ENCODE results near the gene CHST8. TPM values are rescaled to one million over a fixed set of nuclear protein-coding genes. Genes with fewer than 3 reads are reported as not detected.
A peak's percentile ranks its signal among the peaks of the same experiment; 100 is the strongest.

CHST8 gene
- polyA plus RNA-seq, 3 donors = not detected

DNA sequence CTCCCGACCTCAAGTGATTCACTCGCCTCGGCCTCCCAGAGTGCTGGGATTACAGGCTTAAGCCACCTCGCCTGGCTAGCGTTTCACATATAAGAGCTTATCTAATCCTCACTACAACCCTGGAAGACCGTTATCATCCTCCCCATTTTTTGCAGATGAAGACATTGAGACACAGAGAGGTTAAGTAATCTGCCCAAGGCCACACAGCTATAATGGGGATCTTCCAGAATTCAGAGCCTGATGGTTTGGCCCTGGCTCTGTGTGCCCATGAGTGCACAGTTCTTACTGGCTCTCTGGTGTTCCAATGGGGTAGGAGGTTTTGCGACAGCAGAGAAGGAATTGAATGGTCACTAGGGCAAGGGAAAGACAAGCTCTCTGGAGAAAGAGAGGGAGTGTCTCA lies 158.1 kb downstream of the CHST8 start:
- Mint-ChIP-seq H3K36me3 (no peaks in the 10 kb centered on the region), H3K9me3 (peaks cover 0 to 5% (median 3%) of the 10 kb centered on the region in 7 donors), H3K4me1 (peaks cover 3% of the 10 kb centered on the region), H3K27me3 (ENCODE audit: low read depth in 3 of 3) (peaks cover 17 to 29% (median 19%) of the 10 kb centered on the region in 3 donors), H3K4me3 (no peak overlapping the region), H3K27ac (no peak overlapping the region)
- no peak overlapping the region for H3K4me3 ChIP-seq (replicated peaks in 1 of 3; ENCODE audit: low read depth in 2 of 3, low read length in 3 of 3)
- no peaks in the 10 kb centered on the region for H3K4me1 ChIP-seq (ENCODE audit: control insufficient read depth in 1 of 2, insufficient read depth in 2 of 2, low read length in 2 of 2)
- no peak overlapping the region for H2AFZ ChIP-seq (ENCODE audit: insufficient read depth, low read depth, low read length, poor library complexity, severe bottlenecking)
- no peaks in the 10 kb centered on the region for H3K36me3 ChIP-seq (replicated peaks in 1 of 2; ENCODE audit: control insufficient read depth in 1 of 2, insufficient read depth in 2 of 2, low read length in 2 of 2)
- H3K4me2 ChIP-seq (replicated peaks; ENCODE audit: extremely low read depth, low read length, poor library complexity, severe bottlenecking) = no peak overlapping the region
- no peak overlapping the region for H3K9ac ChIP-seq (ENCODE audit: insufficient read depth, low read length, poor library complexity, severe bottlenecking)
- no peak overlapping the region for H3K27ac ChIP-seq (ENCODE audit: low read depth in 1 of 2, low read length in 2 of 2)
- H3K79me2 ChIP-seq (ENCODE audit: insufficient read depth, low read length) = no peaks in the 10 kb centered on the region
- H3K9me3 ChIP-seq (replicated peaks in 1 of 2; ENCODE audit: control insufficient read depth in 1 of 2, insufficient read depth in 1 of 2, low read length in 2 of 2) = no peaks in the 10 kb centered on the region
- TF ChIP-seq, protein P1, sequence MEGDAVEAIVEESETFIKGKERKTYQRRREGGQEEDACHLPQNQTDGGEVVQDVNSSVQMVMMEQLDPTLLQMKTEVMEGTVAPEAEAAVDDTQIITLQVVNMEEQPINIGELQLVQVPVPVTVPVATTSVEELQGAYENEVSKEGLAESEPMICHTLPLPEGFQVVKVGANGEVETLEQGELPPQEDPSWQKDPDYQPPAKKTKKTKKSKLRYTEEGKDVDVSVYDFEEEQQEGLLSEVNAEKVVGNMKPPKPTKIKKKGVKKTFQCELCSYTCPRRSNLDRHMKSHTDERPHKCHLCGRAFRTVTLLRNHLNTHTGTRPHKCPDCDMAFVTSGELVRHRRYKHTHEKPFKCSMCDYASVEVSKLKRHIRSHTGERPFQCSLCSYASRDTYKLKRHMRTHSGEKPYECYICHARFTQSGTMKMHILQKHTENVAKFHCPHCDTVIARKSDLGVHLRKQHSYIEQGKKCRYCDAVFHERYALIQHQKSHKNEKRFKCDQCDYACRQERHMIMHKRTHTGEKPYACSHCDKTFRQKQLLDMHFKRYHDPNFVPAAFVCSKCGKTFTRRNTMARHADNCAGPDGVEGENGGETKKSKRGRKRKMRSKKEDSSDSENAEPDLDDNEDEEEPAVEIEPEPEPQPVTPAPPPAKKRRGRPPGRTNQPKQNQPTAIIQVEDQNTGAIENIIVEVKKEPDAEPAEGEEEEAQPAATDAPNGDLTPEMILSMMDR (IDR thresholded peaks at IDR 0.05) = no peak
- H4K20me1 ChIP-seq (ENCODE audit: insufficient read depth, low read length) = no peaks in the 10 kb centered on the region
- WGBS (ENCODE audit: insufficient coverage) = 92% methylated on average over 6 of the region's 7 CpGs
- peaks cover 0 to 11% of the 10 kb centered on the region in 2 donors for H3K27me3 ChIP-seq (ENCODE audit: control insufficient read depth in 2 of 2, insufficient read depth in 2 of 2, low read length in 2 of 2)
- intact Hi-C loops (cut with micrococcal nuclease) = loop anchor here (2.0 to 10.0 kb wide), 5 partner anchors 217 to 655 kb away; no protein-coding TSS in a partner anchor
- no peak for DNase-seq

DNA sequence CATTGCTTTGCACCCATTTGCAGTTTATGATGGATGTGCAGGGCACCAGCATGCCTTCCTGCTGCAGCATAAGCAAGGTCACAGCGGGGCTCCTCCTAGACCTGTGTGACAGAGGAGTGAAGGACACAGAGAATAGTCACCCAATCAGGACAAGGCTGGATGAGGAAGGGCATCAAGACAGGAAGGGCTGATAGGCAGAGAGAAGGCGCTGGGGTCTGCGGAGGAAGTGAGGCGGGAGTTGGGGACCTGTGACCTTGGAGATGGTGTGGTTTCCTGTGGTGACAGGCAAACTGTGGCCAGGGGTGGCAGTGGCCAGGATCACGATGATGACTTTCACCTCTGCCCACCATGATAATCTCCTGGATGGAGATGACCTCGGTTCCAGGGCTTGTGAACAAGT lies 158.5 kb downstream of the CHST8 start:
- 26% methylated on average over 4 of the region's 6 CpGs for WGBS (ENCODE audit: insufficient coverage)
- peaks cover 18 to 29% (median 20%) of the 10 kb centered on the region in 3 donors for H3K27me3 Mint-ChIP-seq (ENCODE audit: low read depth in 3 of 3)
- Histone ChIP-seq H3K9me3 (replicated peaks in 1 of 2; ENCODE audit: control insufficient read depth in 1 of 2, insufficient read depth in 1 of 2, low read length in 2 of 2) (no peaks in the 10 kb centered on the region), H3K36me3 (replicated peaks in 1 of 2; ENCODE audit: control insufficient read depth in 1 of 2, insufficient read depth in 2 of 2, low read length in 2 of 2) (no peaks in the 10 kb centered on the region), H3K79me2 (ENCODE audit: insufficient read depth, low read length) (no peaks in the 10 kb centered on the region), H3K4me3 (replicated peaks in 1 of 3; ENCODE audit: low read depth in 2 of 3, low read length in 3 of 3) (no peak overlapping the region), H2AFZ (ENCODE audit: insufficient read depth, low read depth, low read length, poor library complexity, severe bottlenecking) (no peak overlapping the region), H3K4me2 (replicated peaks; ENCODE audit: extremely low read depth, low read length, poor library complexity, severe bottlenecking) (no peak overlapping the region), H4K20me1 (ENCODE audit: insufficient read depth, low read length) (no peaks in the 10 kb centered on the region), H3K9ac (ENCODE audit: insufficient read depth, low read length, poor library complexity, severe bottlenecking) (no peak overlapping the region), H3K4me1 (ENCODE audit: control insufficient read depth in 1 of 2, insufficient read depth in 2 of 2, low read length in 2 of 2) (no peaks in the 10 kb centered on the region), H3K27me3 (ENCODE audit: control insufficient read depth in 2 of 2, insufficient read depth in 2 of 2, low read length in 2 of 2) (peaks cover 0 to 11% of the 10 kb centered on the region in 2 donors), H3K27ac (ENCODE audit: low read depth in 1 of 2, low read length in 2 of 2) (no peak overlapping the region)
- no peak overlapping the region for H3K4me3 Mint-ChIP-seq
- DNase-seq = no peak
- peaks cover 3% of the 10 kb centered on the region for H3K4me1 Mint-ChIP-seq
- peak overlapping the region in 1 of 7 donors; percentile 41 for H3K27ac Mint-ChIP-seq
- no peaks in the 10 kb centered on the region for H3K36me3 Mint-ChIP-seq
- TF ChIP-seq, protein P1 (IDR thresholded peaks at IDR 0.05) = no peak
- peaks cover 0 to 5% (median 3%) of the 10 kb centered on the region in 7 donors for H3K9me3 Mint-ChIP-seq
- intact Hi-C loops (cut with micrococcal nuclease) = no loop called here

All from CD14-positive monocyte (primary cell).